NOMO-1 treated with DMSO at 0.1 percent for 48 hours (cell line): ENCODE data around the gene POU4F2.
A peak's percentile ranks its signal among the peaks of the same experiment; 100 is the strongest.
"Not testable (repeated sequence)": the region's sequence is repeated elsewhere in the genome, so short reads cannot be mapped to it uniquely, and the experiment has no call there.

Experiments used
- DNase-seq: peaks from one replicate; lab custom pipeline; 2025; ENCODE audit not compliant: unreplicated experiment; lab: John Stamatoyannopoulos, UW

Gene POU4F2

DNA sequence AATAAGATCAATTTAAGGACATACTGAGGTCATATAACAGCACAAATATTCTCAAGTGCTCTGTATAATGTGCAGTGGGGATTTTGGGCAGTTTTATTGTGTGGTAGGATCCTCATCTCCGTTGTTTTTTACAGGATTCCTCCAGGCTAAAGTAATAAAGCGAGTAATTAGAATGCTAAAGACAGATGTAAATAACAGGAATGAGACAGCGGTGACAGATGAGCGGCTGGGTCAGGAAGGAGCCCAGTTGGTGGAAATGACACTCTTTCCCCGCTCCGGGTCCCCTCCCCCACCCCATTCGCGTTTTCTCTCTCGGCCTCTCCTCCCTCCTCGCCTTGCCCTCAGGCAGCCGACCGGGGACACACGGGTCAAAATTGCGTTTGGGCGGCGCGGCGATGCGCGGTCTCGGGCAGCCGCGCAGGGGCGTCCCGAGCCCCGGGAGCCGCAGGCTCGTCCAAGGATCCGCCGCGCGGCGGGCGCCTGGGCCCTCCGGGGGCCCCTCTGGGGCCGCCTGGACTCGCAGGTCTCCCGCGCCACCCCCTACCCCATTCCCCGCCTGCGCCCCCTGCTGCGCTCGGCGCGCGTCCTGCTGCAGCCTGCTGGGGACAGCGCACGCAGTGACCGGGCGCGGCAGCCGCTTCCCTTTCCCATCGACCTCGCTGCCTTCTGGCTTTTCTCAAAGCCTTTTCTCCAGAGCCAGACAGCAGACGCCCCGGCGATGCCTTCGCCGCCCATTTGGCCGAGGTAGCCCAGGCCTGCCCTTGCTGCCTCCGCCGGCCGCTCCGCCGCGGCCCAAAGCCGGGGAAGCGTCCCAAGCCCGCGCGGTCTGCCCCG is 16.2 kb downstream of the POU4F2 start:
- DNase-seq: no peak

DNA sequence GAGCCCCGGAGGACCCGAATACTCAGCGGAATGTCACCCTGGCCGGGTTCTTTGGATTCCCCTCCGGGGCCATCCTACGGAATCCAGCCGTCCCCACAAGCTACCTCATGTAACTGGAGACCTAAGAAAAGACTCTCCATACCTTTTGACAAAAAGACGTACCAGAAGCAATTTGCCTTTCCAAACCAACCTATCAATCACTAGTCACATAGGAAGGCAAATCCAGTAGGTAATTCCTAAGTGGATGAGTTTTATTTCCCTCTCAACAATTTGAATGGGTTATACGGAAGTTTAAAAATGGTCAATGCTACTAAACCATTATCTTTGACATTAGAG is 16.8 kb downstream of the POU4F2 start:
- no peak for DNase-seq

DNA sequence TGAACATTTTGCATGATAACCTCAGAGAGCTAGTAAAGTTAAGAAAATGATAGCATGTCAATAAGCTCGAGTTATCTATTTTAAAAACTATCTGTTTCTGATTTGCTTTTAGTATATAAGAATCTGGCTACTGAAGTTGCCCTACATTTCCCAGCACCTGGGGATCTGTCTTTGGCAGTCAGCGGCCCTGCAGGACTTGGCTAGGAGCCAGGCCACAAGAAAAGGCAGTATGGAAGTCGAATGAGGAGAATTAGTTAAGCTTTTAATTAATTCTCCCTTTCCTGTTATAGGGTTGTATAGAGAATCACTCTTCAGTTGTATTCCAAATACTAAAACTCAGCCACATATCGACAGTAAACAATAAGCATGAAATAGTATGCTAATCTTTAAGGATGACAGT is 22.7 kb downstream of the POU4F2 start:
- no peak for DNase-seq

- DNase-seq: not testable (repeated sequence)
These were observed 25.2 kb downstream of the POU4F2 start for GRCh38 chr4:146663968-146664311.

- DNase-seq: peak; percentile 37
These were observed 36.3 kb downstream of the POU4F2 start for GRCh38 chr4:146674829-146675570.
